Head of caudate nucleus (tissue), 42 donors: ENCODE measurements around the gene CCNK.

Experiments used
- DNase-seq, 42 donors: peaks; one replicate each; pipeline versions ENCODE4 v3.0.0 to v3.0.0-alpha.2; 2020 to 2021; ENCODE audit warnings: mixed read lengths in 7 of 42
- intact Hi-C: fragments of 100-400 bp; cut with DNase I; formaldehyde crosslinking; loops from one replicate; pipeline ENCODE4 v1.15.0; 2022

CCNK gene

DNA sequence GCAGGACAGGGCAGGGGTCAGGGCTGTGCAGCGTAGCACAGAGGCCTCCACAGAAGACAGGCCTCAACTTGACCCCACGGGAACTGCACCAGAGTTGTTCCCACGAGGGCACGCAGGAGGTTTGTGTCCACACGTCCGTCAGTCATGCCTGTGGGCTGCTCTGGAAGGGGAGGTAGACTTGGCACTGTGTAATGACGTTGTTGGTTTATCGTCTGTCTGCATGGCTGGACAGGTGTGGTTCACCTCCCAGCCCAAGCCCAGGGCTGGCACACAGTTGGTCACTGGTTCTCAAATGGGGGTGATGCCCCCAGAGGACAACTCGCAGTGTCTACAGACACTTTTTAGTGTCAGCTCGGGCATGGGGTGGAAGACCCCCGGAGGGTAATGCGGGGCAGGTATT is 45.8 kb downstream of the CCNK start:
- DNase-seq = no peak
- intact Hi-C loops = no loop called here

DNA sequence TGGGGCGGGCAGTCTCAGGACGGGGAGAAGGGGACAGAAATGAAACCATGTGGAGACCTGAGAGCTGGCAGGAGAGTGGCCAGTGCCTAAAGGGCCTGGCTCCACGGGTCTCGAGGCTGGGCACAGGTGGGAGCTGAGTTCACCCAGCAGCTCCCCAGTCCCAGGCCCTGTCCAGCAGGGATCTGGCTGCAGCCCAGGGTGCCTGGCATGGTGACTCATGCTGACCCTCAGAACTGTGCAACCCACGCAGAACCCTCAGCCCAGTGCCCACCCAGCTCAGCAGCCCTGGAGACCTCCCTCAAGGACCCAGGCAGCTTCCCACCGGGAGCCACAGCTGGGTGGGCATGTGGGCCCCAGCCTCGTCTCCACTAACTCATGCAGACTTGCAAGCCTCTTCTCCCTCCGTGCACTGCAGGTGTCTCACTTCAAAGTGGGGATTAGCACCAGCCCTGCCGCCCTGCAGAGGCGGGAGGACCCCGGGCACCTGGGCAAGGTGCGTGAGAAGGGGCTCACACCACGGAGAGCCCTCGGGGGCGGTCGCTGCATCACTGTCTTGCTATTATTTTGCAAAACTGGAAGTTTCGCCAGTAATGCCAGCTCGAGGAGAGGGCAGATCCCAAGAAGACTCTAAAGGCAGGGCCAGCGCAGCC is 46.3 kb downstream of the CCNK start:
- intact Hi-C loops = no loop called here
- no peak for DNase-seq

DNA sequence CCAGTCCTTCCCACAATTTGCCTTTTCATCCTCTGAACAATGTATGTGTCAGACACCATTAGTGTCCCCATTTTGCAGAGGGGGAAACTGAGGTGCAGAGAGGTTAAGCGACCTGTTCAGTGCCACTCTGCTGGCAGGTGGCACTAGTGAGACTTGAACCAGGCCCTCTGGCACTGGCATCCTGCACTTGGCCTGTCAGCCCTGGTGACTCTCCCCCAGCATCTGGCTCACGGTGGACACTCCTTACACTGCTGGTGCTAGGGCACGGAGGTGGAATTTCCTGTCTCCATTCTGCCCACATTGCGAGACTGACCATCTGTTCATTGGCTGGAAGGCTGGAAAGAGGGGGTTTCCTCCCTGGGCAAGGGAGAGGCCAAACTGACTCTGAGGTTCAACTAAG is 48.7 kb downstream of the CCNK start:
- intact Hi-C loops = no loop called here
- DNase-seq = peak in 1 of 42 donors; percentile 56

DNA sequence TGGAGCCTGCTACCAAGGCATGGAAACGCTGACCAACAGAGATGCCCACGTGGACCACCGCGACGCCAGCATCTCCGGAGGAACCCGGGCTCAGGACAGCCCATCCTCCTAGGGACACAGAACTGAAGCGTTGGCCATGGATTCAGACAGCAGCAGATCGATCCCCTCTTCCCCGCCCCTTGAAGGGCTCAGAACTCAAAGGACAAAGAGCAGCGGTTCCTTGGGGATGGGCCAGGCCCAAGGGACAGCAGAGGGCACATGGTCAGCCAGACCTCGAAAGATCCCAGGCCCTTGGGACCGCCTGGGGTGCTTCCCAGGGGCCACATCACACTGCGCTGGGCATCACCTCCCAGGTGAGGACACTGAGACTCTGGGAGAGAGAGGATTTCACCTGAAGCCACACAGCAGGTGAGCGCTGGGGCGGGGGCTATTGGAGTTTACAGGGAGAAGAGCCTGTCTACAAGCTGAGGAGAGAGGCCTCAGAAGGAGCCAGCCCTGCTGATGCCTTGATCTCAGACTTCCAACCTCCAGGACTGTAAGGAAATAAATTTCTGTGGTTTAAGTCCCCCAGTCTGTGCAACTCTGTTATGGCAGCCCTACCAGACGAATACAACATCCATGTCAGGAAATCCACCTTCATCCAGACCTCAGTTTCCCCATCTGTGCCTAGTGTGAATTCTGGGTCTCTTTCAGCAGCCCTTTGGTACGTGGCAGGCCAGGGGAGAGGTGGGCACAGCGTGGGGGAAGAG is 49.4 kb downstream of the CCNK start:
- intact Hi-C loops = no loop called here
- no peak for DNase-seq

DNA sequence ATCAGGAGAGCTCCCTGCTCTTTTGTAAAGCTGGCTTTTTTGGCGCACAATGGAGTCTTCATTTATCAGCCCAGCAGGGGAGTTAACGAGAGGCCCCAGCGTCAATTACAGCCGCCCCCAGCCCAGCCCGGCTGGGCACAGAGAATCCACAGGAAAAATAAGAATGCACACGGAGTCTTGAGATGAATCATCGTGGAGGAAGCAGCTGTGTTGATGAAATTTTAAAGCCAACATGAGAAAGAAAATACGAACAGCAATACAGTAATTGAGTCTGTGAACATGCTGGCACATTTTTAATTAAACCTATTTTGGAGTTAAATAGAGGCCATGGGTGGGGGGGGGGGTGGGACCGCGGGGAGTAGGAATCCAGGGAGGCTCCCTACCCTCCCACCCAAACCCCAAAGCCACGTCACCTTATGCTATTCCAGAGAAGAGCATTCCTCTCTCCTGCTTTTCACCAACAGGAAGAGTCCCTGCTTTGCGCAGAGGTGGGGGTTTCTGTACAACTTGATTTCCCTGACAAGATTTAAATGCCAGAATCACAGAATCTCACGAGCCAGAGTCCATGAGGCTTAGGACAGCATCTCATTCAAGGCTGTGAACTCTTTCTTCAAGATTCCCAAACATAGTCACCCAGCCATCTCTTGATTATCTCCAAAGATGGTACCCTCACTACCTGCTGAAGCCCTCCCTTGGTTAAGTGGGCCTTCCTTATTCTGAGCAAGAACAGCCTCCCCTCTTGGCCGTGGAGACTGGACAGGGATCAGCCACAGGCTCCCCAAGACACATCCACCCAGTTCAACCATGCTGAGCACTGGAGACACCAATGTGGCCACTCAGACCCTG is 50.3 kb downstream of the CCNK start:
- DNase-seq = no peak
- intact Hi-C loops = no loop called here

DNA sequence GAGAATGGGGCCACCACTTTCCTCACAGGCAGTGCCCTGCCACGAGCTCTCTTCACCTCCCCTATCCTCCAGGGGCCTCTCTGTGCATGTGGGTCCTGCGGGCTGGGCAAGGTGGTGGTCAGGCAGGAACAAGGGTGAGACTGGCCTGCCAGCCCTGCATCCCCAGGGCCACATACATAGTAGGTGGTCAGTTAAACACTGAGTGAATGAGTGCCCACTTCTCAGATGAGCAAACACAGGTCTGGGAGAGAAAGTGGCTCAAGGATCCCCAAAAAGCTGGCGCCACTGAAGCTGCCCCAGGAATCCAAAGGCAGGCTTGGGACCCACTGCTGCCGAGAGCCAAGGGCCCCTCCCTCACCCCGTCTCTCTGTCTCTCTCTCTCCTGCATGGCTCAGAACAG is 51.1 kb downstream of the CCNK start:
- intact Hi-C loops = no loop called here
- DNase-seq = no peak

DNA sequence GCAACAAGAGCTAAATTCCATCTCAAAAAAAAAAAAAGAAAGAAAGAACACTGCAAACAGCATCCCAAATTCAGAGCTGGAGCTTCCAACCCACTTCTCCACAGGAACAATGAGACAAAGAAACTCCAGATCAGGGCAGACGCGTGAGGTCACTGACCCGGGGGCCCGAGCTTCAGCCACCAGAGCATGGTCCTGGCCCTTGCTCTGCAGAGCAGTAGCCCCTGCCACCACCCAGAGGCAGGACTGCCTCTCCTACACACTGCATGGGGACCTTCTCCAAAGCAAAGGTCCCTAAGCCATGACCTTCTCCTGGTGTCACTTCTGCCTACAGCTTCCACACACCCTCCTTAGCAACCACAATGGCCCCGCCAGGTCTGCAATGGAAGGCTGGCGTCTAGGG is 53.1 kb downstream of the CCNK start:
- intact Hi-C loops = no loop called here
- no peak for DNase-seq

DNA sequence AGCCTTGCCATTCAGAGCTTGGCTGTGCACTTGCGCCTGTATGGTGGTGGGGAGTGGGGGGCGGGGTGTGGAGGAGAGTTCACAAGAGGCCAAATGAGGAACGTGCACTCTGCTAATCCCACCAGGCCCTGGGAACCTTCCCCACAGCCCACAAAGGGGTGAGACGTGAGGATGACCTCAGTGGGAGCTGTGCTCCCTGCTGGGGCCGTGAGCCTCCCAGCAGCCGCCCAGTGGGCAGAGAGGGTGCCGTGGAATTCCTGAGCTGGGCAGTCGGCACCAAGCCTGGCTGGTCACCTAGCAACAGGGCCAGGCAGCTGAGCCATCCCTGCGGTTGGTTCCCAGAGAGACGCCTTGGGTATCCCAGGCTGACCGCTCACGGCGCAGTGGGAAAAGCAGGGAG is 53.7 kb downstream of the CCNK start:
- DNase-seq = peak in 35 of 42 donors; percentile 18 to 75 (median 56)
- intact Hi-C loops = no loop called here

DNA sequence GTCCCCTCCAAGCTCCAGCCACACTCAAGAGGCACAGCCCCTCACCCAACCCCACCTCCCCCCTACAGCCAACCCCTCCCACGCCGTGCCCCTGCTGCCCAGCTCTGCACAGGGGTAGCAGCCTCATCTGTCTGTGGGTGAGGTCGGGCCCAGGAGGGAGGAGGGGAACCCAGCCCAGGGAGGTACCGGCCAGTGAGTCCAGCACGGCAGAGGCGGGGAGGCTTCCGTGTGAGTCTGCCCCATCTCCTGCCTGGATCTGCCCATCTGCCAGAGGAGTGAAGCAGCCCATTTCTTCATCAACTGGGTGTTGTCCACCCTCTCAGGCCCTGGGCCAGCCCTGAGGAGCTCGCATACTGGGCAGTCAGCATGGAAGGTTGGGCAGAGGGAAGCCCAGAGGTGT is 54.2 kb downstream of the CCNK start:
- no peak for DNase-seq
- intact Hi-C loops = no loop called here

DNA sequence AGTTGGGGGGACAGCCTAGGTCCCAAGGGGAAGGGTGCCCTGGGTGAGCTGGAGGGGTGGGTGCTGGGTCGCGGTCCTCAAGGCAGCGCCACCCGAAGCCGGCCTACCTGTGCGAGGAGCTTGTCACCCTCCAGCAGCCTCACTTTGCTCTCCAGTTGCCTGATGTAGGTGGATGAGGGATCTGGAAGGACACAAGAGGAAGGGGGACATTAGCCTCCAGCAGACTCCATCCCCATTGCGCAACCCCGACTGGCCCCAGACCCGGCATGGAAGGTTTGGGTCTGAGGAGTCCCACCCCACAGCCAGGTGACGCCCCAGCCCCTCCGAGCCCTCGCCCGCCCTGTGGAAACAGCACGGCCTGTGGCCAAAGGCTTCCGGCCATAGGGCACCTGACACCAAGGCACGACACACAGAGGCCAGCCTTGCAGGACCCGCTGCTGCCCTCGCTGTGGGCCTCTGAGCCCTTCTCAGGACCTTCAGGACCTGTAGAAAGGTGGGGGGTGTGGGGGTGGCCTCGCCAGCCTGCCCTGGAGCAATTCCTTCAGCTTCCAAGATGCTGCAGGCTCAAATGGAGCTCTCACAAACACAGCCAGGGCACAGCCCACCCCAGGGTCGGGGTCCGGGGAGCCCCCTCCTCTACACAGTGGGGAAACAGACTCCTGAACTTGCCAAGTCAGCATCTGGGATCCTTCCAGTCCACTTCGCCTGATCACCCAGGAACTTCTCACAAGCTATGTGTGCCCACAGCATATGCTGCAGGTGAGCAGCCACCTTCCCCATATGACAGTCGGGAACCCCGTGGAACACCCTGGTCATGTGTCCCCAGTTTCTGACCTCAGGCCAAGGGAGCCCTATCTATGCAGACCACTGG is 54.9 kb downstream of the CCNK start:
- intact Hi-C loops = no loop called here
- DNase-seq = no peak

DNA sequence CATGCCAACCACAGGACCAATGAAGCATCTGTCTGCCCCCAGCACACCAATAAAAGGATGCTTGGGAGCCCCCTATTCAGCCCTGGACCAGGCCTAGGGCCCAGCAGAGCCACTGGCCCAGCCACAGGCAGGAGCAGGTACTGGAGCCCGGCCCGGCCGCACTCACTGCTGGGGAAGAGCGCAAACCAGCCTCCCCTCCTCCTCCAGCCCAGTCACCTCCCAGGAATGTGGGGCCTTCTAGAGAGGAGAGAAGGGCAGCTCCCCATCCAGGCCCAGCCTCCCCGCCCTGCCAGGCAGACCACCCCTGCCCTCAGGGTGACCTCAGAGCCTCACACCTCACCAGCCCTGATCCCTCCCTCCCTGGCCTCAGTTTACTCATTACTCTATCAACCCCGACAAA is 56.2 kb downstream of the CCNK start:
- intact Hi-C loops = no loop called here
- no peak for DNase-seq

DNA sequence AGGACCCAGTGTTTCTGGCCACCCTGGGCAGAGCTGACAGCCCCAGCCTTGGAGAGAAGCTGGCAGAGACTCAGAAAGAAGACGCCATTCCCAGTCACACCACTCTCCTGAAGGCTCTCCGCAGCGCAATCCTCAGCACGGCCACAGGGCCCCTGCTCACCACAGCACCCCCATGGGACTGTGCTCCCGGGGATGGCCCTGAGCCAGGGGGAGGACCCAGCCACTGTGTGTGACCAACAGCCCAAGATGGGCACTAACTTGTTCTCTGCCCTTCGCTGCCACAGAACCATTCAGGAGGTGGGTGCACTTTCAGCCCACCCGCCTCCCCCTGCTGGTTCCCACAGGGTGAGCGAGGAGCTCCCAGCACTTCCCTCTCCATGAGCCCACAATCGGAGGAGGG is 57.1 kb downstream of the CCNK start:
- intact Hi-C loops = no loop called here
- no peak for DNase-seq

DNA sequence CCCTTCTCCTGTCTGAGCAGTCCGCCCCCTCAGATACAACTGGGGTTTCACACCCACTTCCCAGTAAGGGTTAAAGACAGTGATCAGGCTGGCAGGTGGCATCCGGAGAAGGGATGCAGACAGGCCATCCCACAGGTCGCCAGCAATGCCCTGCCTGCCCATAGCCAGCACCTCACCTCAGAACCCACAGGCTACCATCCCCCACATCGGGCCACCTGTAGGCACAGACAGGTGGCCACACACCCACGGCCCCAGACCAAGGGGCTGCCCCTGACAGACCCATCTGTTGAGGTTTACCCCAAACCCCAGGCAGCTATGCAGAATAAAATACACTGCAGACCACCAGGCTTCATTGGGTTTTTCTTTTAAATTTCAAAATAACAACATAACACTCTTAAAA is 57.5 kb downstream of the CCNK start:
- DNase-seq = no peak
- intact Hi-C loops = no loop called here

DNA sequence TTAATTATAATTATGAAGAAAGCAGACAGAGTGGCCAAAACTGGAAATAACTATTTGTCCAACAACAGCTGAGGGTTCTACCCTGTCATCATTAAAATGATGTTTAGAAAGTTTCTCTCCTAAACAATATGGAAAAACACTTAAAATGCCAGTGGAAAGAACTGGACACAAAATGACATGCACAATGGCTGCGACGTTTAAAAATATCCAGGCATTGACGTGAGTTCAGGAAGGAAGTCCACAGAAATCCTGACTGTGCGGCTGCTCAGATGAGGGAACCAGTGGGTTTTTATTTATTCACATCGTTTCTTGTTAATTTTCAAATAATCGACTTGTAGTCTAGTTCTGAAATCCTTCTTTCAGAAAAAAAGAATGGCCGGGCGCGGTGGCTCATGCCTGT is 58.3 kb downstream of the CCNK start:
- intact Hi-C loops = no loop called here
- no peak for DNase-seq

DNA sequence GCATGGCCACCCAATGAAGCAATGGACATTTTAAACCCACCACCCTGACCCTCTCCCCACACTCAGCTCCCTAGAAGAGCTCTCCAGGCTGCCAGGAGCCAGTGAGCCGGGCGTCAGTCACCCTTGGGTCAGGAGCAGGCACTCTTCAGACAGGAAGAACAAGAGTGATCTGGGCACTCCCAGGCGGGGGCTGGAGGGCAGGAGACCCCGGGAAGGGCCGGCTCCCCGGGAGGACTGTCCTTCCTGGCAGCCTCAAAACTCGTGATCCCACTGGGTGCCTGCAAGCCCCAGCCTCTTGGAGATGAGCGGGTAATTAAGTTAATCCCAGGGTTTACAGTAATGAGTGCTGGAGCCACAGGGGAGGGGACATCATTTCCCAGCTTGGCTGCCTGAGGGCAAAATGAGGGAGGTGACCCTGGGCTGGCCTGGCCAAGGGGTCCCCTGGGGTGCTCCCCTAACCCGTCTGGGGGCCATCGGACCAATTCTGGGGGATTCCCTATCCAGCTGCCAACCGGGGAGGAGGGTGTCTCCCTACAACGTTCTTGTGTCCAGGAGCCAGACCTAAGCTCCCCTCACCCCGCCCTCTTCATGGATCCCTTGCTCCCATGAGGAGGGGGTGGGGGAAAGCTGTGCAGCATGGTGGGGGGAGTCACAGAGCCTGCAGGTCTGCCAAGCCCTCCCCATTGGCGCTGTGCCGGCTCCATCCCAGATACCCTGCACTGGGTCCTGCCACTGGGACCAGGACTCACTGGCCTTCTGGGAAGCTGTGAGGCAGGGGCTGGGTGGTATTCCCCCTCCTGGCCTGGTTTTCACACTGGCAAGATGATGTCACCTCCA is 59.2 kb downstream of the CCNK start:
- no peak for DNase-seq
- intact Hi-C loops = no loop called here

DNA sequence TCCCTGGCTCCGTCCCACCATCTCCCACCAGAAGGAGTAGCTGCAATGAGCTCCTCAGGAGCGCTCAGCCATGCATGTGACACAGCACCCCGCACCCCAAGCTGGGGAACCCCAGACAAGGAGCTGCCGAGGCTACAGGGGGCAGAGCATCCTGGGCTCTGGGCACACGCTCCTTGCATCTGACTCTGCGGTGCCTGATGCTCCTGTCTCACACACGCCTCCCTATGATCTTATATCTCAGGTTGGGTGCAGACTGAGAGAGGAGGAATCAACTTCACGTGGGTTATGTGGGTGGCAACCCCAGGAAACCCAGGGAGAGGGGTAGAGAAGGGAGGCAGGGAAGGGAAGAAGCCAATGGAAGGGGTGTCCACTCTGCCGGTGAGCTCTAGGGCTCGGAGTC is 60.0 kb downstream of the CCNK start:
- peak in 12 of 42 donors; percentile 29 to 73 (median 56) for DNase-seq
- intact Hi-C loops = no loop called here

DNA sequence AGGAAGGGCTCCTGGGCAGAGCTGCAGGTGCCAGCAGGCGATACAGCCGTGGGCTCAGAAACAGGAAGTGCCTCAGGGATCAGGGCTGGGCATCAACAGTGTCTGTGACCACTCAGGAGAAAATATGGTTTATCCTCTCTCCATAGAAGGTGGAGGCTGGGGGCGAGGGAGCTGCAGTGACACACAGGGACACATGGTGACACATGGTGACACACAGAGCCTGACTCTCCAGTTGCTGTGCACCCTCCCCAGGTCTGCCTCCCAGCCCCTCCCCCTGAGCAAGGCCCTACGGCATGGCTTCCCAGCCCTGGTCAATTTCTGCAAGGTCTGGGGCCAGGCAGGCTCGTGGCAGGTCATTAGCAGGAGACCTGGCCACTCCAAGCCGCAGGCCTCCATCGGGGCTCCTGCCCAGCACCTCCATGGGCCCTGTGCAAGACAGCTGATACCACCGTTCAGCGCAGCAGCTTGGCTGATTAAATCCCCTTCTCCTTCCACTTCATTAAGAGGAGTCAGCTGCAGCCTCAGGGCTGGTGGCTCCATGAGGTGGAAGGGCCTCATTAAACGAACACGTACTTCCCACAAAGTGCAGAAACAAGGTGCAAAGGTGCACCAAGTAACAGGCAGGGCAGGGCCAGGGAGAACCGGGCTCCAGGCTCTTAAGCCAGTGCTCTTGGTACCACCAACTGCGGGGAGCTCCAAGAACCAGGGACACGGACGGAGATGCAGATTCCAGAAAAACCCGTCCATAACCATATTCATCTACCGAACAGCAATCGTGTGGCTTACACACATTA is 60.7 kb downstream of the CCNK start:
- intact Hi-C loops = no loop called here
- no peak for DNase-seq

DNA sequence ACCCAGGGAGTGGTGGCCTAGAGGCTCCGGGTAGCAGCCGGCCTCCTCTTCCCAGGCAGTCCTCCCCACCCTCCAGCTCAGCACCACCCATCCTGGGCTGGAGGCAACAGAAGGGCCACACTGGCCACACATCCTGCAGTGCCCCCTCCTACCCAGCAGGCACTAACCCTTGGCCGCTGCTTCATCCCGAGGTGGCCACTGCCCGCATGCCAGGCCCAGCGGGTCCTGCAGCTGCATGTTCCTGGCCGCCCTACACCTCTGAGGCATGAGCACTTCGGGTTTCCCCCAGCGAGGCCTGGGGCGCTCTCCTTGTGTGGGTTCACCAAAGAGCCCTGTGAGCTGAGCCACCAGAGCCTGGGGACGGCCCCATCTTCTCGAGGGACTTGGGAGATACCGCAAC is 61.4 kb downstream of the CCNK start:
- DNase-seq = no peak
- intact Hi-C loops = no loop called here
